BLaER1 treated with 17β-estradiol and CSF1 and Interleukin-3, amounts not matched to agents 10 nM and 100 nM (cell line): ENCODE data around the gene ARF5.

Experiments used
- H3K27ac ChIP-seq, 11 experiments: shearing (Covaris generic); formaldehyde crosslinking; 2 replicates each; pipeline ENCODE4 v1.8.1; 2022
- H3K27me3 ChIP-seq, 11 experiments: shearing (Covaris generic); formaldehyde crosslinking; 2 replicates each; pipeline ENCODE4 v1.8.1; 2022
- H3K36me3 ChIP-seq, 11 experiments: shearing (Covaris generic); formaldehyde crosslinking; 2 replicates each; pipeline ENCODE4 v1.8.1; 2022
- H3K4me1 ChIP-seq, 10 experiments: shearing (Covaris generic); formaldehyde crosslinking; 2 replicates each; pipeline ENCODE4 v1.8.1; 2022
- H3K4me2 ChIP-seq, 11 experiments: shearing (Covaris generic); formaldehyde crosslinking; 2 replicates each; pipeline ENCODE4 v1.8.1; 2022
- H3K4me3 ChIP-seq, 10 experiments: shearing (Covaris generic); formaldehyde crosslinking; 2 replicates each; pipeline ENCODE4 v1.8.1; 2022
- H3K9ac ChIP-seq, 11 experiments: shearing (Covaris generic); formaldehyde crosslinking; 2 replicates each; pipeline ENCODE4 v1.8.1; 2022
- H3K9me3 ChIP-seq, 11 experiments: shearing (Covaris generic); formaldehyde crosslinking; replicated peaks in 1 of 11; 2 replicates each; pipeline ENCODE4 v1.8.1; 2022
- H4K20me1 ChIP-seq, 11 experiments: shearing (Covaris generic); formaldehyde crosslinking; 2 replicates each; pipeline ENCODE4 v1.8.1; 2022
- Cebpa-rat ChIP-seq, 11 experiments: shearing (Covaris generic); IDR thresholded peaks; 2 replicates each; pipeline ENCODE4 v1.8.1; 2022

The ARF5 gene

DNA sequence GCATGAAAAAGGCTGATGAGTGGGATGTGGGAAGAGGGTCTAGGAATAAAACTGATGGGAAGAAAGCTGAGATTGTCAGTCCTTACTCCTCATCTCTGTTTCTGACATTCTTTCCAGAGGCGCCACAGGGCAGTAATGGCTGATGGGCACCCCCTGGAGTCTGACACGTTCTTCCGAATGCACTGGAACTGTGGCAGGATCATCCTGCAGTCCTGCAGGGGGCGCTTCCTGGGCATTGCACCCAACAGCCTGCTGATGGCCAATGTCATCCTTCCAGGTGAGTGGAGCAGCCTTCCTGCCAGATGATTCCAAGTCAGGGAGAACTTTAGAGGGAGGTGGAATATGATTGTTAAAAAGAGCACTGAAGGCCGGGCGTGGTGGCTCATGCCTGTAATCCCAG, 10.1 kb downstream of the ARF5 start:
- Histone ChIP-seq H3K4me1 (peaks cover 0 to 23% (median 16%) of the 10 kb centered on the region in 10 experiments; a peak in 14 of 20 replicates), H3K9ac (no peak overlapping the region), H3K4me3 (no peak overlapping the region), H4K20me1 (peaks cover 0 to 9% (median 0%) of the 10 kb centered on the region in 11 experiments; a peak in 2 of 22 replicates), H3K9me3 (no peaks in the 10 kb centered on the region), H3K36me3 (no peaks in the 10 kb centered on the region), H3K27ac (no peak overlapping the region), H3K4me2 (no peak overlapping the region), H3K27me3 (no peaks in the 10 kb centered on the region)
- TF ChIP-seq Cebpa-rat (IDR thresholded peaks at IDR 0.05), result no peak

- no peak overlapping the region for H3K27ac ChIP-seq
- H3K4me1 ChIP-seq, result no peaks in the 10 kb centered on the region
- TF ChIP-seq Cebpa-rat (IDR thresholded peaks at IDR 0.05), result no peak
- H3K36me3 ChIP-seq, result no peaks in the 10 kb centered on the region
- no peak overlapping the region for H3K4me3 ChIP-seq
- H3K4me2 ChIP-seq, result no peak overlapping the region
- H3K27me3 ChIP-seq, result no peaks in the 10 kb centered on the region
- H4K20me1 ChIP-seq, result no peaks in the 10 kb centered on the region
- no peak overlapping the region for H3K9ac ChIP-seq
- H3K9me3 ChIP-seq, result 0 out of 22 replicates have a peak, but pooled peaks cover 0 to 4% (median 0%) of the 10 kb centered on the region in 11 experiments
These were observed 12.7 kb downstream of the ARF5 start for GRCh38 chr7:127600885-127601284.

DNA sequence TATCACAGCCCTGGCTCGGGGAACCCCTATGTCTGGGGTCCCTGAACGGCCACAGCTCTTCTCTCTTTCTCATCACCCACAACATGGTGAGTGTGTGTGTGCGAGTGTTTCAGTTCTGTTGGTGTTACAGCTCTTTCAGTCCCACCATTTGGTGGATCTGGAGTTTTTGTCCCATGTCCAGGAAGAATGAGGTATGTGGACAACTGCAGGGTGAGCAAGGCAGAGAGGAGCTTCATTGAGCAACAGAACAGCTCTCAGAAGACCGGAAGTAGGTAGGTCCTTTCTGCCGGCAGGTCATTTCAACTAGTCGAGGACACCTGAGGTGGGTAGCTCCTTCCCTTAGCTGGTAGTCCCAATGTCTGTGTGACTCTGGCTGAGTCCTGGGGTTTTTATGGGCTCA, 20.2 kb downstream of the ARF5 start:
- Histone ChIP-seq H3K4me2 (no peak overlapping the region), H3K9ac (no peak overlapping the region), H3K9me3 (peaks cover 26 to 38% (median 31%) of the 10 kb centered on the region in 11 experiments), H3K4me3 (no peak overlapping the region), H3K4me1 (no peaks in the 10 kb centered on the region), H4K20me1 (no peaks in the 10 kb centered on the region), H3K36me3 (peaks cover 0 to 6% (median 0%) of the 10 kb centered on the region in 11 experiments; a peak in 1 of 22 replicates), H3K27ac (no peak overlapping the region), H3K27me3 (no peaks in the 10 kb centered on the region)
- no peak for TF ChIP-seq Cebpa-rat (IDR thresholded peaks at IDR 0.05)

GRCh38 chr7:127609297-127609696, 21.1 kb downstream of the ARF5 start:
- Histone ChIP-seq H3K4me2 (no peak overlapping the region), H3K4me1 (no peaks in the 10 kb centered on the region), H3K9ac (no peak overlapping the region), H3K36me3 (peaks cover 0 to 6% (median 0%) of the 10 kb centered on the region in 11 experiments; a peak in 1 of 22 replicates), H3K4me3 (no peak overlapping the region), H3K27me3 (no peaks in the 10 kb centered on the region), H3K9me3 (peaks cover 26 to 38% (median 31%) of the 10 kb centered on the region in 11 experiments), H4K20me1 (no peaks in the 10 kb centered on the region), H3K27ac (no peak overlapping the region)
- no peak for TF ChIP-seq Cebpa-rat (IDR thresholded peaks at IDR 0.05)

DNA sequence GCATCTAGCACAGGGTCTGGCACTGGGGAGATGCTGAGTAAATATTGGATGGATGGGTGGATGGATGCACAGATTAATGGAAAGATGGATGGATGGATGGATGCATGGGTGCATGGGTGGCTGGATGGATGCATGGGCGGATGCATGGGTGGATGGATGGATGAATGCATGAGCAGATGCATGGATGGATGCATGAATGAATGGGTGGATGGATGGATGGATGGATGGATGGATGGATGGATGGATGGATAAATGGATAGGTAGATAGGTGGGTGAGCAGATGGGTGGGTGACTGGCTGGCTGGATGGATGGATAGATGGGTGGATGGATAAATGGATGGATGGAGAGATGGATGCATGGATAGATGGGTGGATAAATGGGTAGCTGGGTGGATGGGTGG, 24.1 kb downstream of the ARF5 start:
- H3K4me1 ChIP-seq, result no peaks in the 10 kb centered on the region
- no peak overlapping the region for H3K4me2 ChIP-seq
- H3K9me3 ChIP-seq, result peaks cover 24 to 32% (median 27%) of the 10 kb centered on the region in 11 experiments
- TF ChIP-seq Cebpa-rat (IDR thresholded peaks at IDR 0.05), result no peak
- H4K20me1 ChIP-seq, result no peaks in the 10 kb centered on the region
- H3K27me3 ChIP-seq, result no peaks in the 10 kb centered on the region
- no peak overlapping the region for H3K9ac ChIP-seq
- no peak overlapping the region for H3K4me3 ChIP-seq
- no peak overlapping the region for H3K27ac ChIP-seq
- H3K36me3 ChIP-seq, result peaks cover 0 to 6% (median 0%) of the 10 kb centered on the region in 11 experiments; a peak in 1 of 22 replicates

- no peak for TF ChIP-seq Cebpa-rat (IDR thresholded peaks at IDR 0.05)
- H3K4me3 ChIP-seq, result no peak overlapping the region
- H3K36me3 ChIP-seq, result no peaks in the 10 kb centered on the region
- H3K9ac ChIP-seq, result no peak overlapping the region
- peaks cover 0 to 7% (median 0%) of the 10 kb centered on the region in 10 experiments; a peak in 4 of 20 replicates for H3K4me1 ChIP-seq
- no peak overlapping the region for H3K4me2 ChIP-seq
- H3K9me3 ChIP-seq, result no peaks in the 10 kb centered on the region
- H3K27ac ChIP-seq, result no peak overlapping the region
- H3K27me3 ChIP-seq, result no peaks in the 10 kb centered on the region; a peak in 1 of 22 replicates
- H4K20me1 ChIP-seq, result no peaks in the 10 kb centered on the region
These were observed 28.5 kb downstream of the ARF5 start for GRCh38 chr7:127616724-127617123.

DNA sequence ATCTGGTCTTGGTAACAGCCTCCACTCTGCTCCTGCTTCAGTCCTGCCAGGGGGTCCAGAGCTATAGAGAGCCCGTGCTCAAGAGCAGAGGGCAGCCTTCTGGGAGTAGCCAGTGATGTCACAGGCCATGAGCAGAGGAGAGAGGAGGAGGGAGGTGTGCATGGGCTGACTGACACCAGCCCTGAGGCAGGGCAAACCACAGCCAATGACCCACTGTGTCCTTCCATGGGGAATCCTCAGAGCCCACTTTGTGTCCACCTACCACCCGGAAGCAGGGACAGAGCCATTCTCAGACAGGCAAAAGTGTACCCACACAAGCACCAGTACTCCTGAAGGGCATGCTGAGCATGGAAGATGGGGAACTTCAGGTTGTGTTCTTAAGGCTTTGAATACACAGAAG, 29.8 kb downstream of the ARF5 start, which contains the start of gene PAX4:
TSS of gene PAX4 (minus strand) at position 101 of the 400 bp plus-strand sequence. CDS start 2,214 bp downstream, outside the sequence.
- Histone ChIP-seq H3K4me3 (no peak within 1 kb of the TSS), H3K4me1 (peaks cover 0 to 7% (median 0%) of the 10 kb centered on the region in 10 experiments; a peak in 4 of 20 replicates), H3K27me3 (no peaks in the 10 kb centered on the region; a peak in 1 of 22 replicates), H3K9ac (no peak within 1 kb of the TSS), H3K4me2 (no peak within 1 kb of the TSS), H3K9me3 (no peaks in the 10 kb centered on the region), H3K36me3 (no peaks in the 10 kb centered on the region), H4K20me1 (no peaks in the 10 kb centered on the region), H3K27ac (no peak within 1 kb of the TSS)
- TF ChIP-seq Cebpa-rat (IDR thresholded peaks at IDR 0.05), result no peak

DNA sequence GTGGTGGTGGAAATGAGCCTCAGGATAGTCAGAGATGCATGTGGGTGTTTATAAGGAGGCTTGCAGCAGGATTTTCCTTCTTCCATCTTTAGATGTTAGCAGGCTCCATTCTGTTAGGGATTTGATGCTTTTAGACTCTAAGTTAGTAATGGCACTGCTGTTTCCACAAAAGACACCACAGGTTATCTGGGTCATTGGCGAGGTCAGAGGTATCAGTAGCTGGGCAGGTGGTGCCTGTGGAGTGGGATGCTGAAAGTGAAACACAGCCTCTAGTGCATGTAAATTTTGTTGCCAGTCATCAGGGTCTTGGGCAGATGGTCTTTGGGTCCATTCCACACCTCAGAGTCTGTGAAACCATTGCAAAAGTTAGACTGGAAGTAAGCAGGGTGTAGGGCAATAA, 30.6 kb downstream of the ARF5 start:
- Histone ChIP-seq H4K20me1 (no peaks in the 10 kb centered on the region), H3K4me2 (no peak overlapping the region), H3K27me3 (no peaks in the 10 kb centered on the region; a peak in 1 of 22 replicates), H3K9me3 (no peaks in the 10 kb centered on the region), H3K36me3 (no peaks in the 10 kb centered on the region), H3K4me3 (no peak overlapping the region), H3K9ac (no peak overlapping the region), H3K27ac (no peak overlapping the region), H3K4me1 (peaks cover 0 to 7% (median 0%) of the 10 kb centered on the region in 10 experiments; a peak in 4 of 20 replicates)
- TF ChIP-seq Cebpa-rat (IDR thresholded peaks at IDR 0.05), result no peak

- Histone ChIP-seq H3K27me3 (no peaks in the 10 kb centered on the region; a peak in 1 of 22 replicates), H3K9me3 (no peaks in the 10 kb centered on the region), H3K4me1 (peaks cover 0 to 7% (median 0%) of the 10 kb centered on the region in 10 experiments; a peak in 4 of 20 replicates), H3K36me3 (no peaks in the 10 kb centered on the region), H3K27ac (no peak overlapping the region), H3K4me3 (no peak overlapping the region), H4K20me1 (no peaks in the 10 kb centered on the region), H3K9ac (no peak overlapping the region), H3K4me2 (no peak overlapping the region)
- TF ChIP-seq Cebpa-rat (IDR thresholded peaks at IDR 0.05), result no peak
These were observed 31.6 kb downstream of the ARF5 start for GRCh38 chr7:127619681-127620405.
